A673 (cell line): Measurements from ENCODE around the gene EXOSC3. TPM values are rescaled to one million over a fixed set of nuclear protein-coding genes. Genes with fewer than 3 reads are reported as not detected.

Source experiments
- BruUV-seq: library from RNA; stranded (reverse); fragments of 400-500 nt; replicated peaks from 2 replicates; lab custom pipeline; 2021; lab: Mats Ljungman, UMichigan
- CTCF ChIA-PET: fragments of 300-600 bp; sonication (Branson Sonifier 250); formaldehyde crosslinking; loops from one replicate; lab custom pipeline; 2022; ENCODE audit warnings: antibody characterized with exemption; lab: Charles Lee
- POLR2A ChIA-PET: fragments of 300-600 bp; sonication (Branson Sonifier 250); formaldehyde crosslinking; loops from one replicate; lab custom pipeline; 2022; ENCODE audit warnings: antibody characterized with exemption; ENCODE audit not compliant: low non-redundant PET; lab: Charles Lee
- DNase-seq: peaks from one replicate; pipeline ENCODE4 v3.0.0-alpha.2; 2015; ENCODE audit warnings: low spot score
- H3K27ac ChIP-seq: fragments of 200-600 bp; sonication (generic); 2 replicates; pipeline ENCODE4 v1.5.1; 2016; ENCODE audit warnings: mixed run types, low read depth, mild to moderate bottlenecking, mixed read lengths, antibody characterized with exemption, low read length; ENCODE audit not compliant: poor library complexity, severe bottlenecking
- H3K27me3 ChIP-seq: fragments of 200-600 bp; sonication (generic); replicated peaks from 2 replicates; pipeline ENCODE4 v1.6.1; 2017; ENCODE audit warnings: mixed run types, low read depth, mild to moderate bottlenecking, mixed read lengths, antibody characterized with exemption, low read length; ENCODE audit not compliant: insufficient read depth, poor library complexity
- H3K36me3 ChIP-seq: fragments of 200-600 bp; sonication (generic); 2 replicates; pipeline ENCODE4 v1.6.1; 2016; ENCODE audit warnings: mixed run types, mild to moderate bottlenecking, mixed read lengths, antibody characterized with exemption, low read length; ENCODE audit not compliant: insufficient read depth, poor library complexity, severe bottlenecking
- H3K4me1 ChIP-seq: fragments of 200-600 bp; sonication (generic); 2 replicates; pipeline ENCODE4 v1.6.1; 2017; ENCODE audit warnings: mixed run types, mild to moderate bottlenecking, mixed read lengths, antibody characterized with exemption, low read length; ENCODE audit not compliant: insufficient read depth, poor library complexity, severe bottlenecking
- H3K4me3 ChIP-seq: fragments of 200-600 bp; sonication (generic); 2 replicates; pipeline ENCODE4 v1.5.1; 2016; ENCODE audit warnings: low read depth, mixed run types, mild to moderate bottlenecking, mixed read lengths, low read length; ENCODE audit not compliant: poor library complexity, severe bottlenecking
- H3K9me3 ChIP-seq: fragments of 200-600 bp; sonication (generic); 2 replicates; pipeline ENCODE4 v1.6.1; 2016; ENCODE audit warnings: mixed run types, low read depth, mild to moderate bottlenecking, mixed read lengths, antibody characterized with exemption, low read length; ENCODE audit not compliant: poor library complexity, severe bottlenecking
- CTCF ChIP-seq: fragments of 300-800, 200-600 bp; sonication (generic); conservative IDR thresholded peaks from 2 replicates; pipeline ENCODE4 v1.5.1; 2017; ENCODE audit warnings: low read depth, mild to moderate bottlenecking, antibody characterized with exemption, low read length, moderate library complexity, mixed read lengths
- EZH2 ChIP-seq: fragments of 200-600 bp; sonication (generic); IDR thresholded peaks from 2 replicates; pipeline ENCODE4 v1.6.1; 2017; ENCODE audit warnings: borderline replicate concordance, low read depth, mild to moderate bottlenecking, mixed read lengths, antibody characterized with exemption, low read length; ENCODE audit not compliant: poor library complexity, severe bottlenecking
- intact Hi-C: fragments of 100-400 bp; cut with micrococcal nuclease; formaldehyde crosslinking; loops from one replicate; pipeline ENCODE4 v1.10.0; 2022; ENCODE audit not compliant: unreplicated experiment
- total RNA-seq: library from RNA; stranded (reverse); gene quantifications from 2 replicates; pipeline ENCODE4 v1.2.3, GENCODE V29; 2021

The EXOSC3 gene
- total RNA-seq, 1 experiment from 2014 or later, result 89.6 TPM

- Histone ChIP-seq H3K9me3 (no peaks in the 10 kb centered on the region), H3K4me3 (peak overlapping the region; percentile 92), H3K27ac (peak overlapping the region; percentile 66), H3K36me3 (no peaks in the 10 kb centered on the region), H3K4me1 (peaks cover 12% of the 10 kb centered on the region), H3K27me3 (no peaks in the 10 kb centered on the region)
- DNase-seq, result peak; percentile 15
- intact Hi-C loops, result no loop called here
- POLR2A ChIA-PET, result interaction anchor here (0.6 to 0.8 kb wide), 3 partner anchors 22 to 316 kb away, joined by 3 to 9 read pairs (median 4); no protein-coding TSS in a partner anchor
- TF ChIP-seq EZH2 (no peak), CTCF (no peak)
- no TSS peak for BruUV-seq
- CTCF ChIA-PET, result no interaction called here
These were observed 16.5 kb upstream of the EXOSC3 start for GRCh38 chr9:37801287-37801850.

DNA sequence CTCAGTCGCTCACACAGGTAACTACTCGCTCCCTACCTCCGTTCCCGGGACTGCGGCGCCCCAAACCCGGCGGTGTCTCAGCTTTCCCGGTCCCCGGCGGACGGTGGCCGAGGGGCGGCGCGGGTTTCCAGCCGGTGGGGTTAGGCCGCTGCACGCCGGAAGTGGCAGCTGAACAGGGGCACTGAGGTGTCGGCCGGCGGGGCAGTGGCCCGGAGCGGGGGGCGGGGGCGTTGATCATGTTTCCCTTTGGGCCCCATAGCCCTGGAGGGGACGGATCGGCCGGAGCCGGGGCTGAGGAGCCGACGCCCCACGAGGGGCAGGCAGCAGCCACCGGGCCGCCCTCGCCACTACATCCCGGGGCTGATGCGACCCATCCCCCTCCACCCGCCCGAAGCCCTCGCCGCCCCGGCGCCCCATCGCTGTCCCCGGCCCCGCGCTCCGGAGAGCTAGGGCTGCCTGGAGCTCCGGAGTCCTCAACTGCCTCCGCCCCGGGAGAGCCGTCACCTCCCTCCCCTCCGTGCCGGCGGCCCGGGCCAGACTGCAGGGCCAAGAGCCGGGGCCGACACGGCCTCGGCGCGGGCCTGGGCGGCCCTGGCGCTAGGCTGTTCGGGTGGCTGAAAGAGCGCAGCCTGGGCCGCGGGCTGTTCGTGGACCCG, 15.9 kb upstream of the EXOSC3 start, which contains the start of gene DCAF10:
Gene DCAF10, plus strand, starts transcription at position 167 of the 656 bp plus-strand sequence. Its CDS starts 70 bp downstream, at position 237.
- intact Hi-C loops, result no loop called here
- ChIA-PET POLR2A (interaction anchor here (0.6 to 0.8 kb wide), 3 partner anchors 22 to 316 kb away, joined by 3 to 9 read pairs (median 4); no protein-coding TSS in a partner anchor), CTCF (no interaction called here)
- BruUV-seq, result no TSS peak
- DNase-seq, result peak; percentile 88
- Histone ChIP-seq H3K36me3 (no peaks in the 10 kb centered on the region), H3K27me3 (no peaks in the 10 kb centered on the region), H3K9me3 (no peaks in the 10 kb centered on the region), H3K27ac (peak within 1 kb of the TSS; percentile 66), H3K4me1 (peaks cover 12% of the 10 kb centered on the region), H3K4me3 (peak within 1 kb of the TSS; percentile 92)
- no peak for TF ChIP-seq EZH2
- no peak for TF ChIP-seq CTCF

- Histone ChIP-seq H3K9me3 (no peaks in the 10 kb centered on the region), H3K27me3 (no peaks in the 10 kb centered on the region), H3K36me3 (no peaks in the 10 kb centered on the region), H3K27ac (no peak overlapping the region), H3K4me1 (peaks cover 12% of the 10 kb centered on the region), H3K4me3 (no peak overlapping the region)
- no peak for DNase-seq
- intact Hi-C loops, result no loop called here
- CTCF ChIA-PET, result no interaction called here
- TF ChIP-seq EZH2, result no peak
- TF ChIP-seq CTCF, result no peak
- no TSS peak for BruUV-seq
- POLR2A ChIA-PET, result no interaction called here
These were observed 13.8 kb upstream of the EXOSC3 start for GRCh38 chr9:37798677-37799076.
